ENCODE measurements around the gene ANKRD52.
A peak's percentile ranks its signal among the peaks of the same experiment; 100 is the strongest.

DNA sequence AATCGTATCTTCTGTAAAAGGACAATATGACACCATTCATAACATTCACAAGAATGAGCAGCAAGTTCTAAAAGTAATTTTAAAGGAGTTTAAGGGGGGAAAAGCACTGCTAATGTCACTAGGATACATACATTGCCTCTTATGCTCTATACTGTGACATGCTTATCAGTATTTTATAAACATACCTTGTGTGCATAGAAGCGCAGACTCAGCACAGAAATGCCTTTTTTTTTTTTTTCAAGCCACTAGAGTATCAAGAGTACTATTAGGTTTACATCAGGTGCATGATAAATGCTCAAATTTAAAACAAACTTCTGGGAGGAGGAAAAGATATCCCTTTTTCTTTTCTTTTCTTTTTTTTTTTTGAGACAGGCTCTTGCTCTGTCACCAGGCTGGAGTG, 55.3 kb downstream of the ANKRD52 start:
- TF ChIP-seq POLR2AphosphoS5 (IDR thresholded peaks at IDR 0.05; ENCODE audit: low read depth, low read length) (0 out of 2 replicates have a peak, but pooled peaks have one; percentile 8), REST (IDR thresholded peaks at IDR 0.05; ENCODE audit: insufficient read depth in 1 of 2, low read depth in 2 of 2, low read length in 1 of 2) (no peak), TCF7L2 (IDR thresholded peaks at IDR 0.05; ENCODE audit: low read depth, low read length) (no peak)
- TF ChIP-seq, protein P1, sequence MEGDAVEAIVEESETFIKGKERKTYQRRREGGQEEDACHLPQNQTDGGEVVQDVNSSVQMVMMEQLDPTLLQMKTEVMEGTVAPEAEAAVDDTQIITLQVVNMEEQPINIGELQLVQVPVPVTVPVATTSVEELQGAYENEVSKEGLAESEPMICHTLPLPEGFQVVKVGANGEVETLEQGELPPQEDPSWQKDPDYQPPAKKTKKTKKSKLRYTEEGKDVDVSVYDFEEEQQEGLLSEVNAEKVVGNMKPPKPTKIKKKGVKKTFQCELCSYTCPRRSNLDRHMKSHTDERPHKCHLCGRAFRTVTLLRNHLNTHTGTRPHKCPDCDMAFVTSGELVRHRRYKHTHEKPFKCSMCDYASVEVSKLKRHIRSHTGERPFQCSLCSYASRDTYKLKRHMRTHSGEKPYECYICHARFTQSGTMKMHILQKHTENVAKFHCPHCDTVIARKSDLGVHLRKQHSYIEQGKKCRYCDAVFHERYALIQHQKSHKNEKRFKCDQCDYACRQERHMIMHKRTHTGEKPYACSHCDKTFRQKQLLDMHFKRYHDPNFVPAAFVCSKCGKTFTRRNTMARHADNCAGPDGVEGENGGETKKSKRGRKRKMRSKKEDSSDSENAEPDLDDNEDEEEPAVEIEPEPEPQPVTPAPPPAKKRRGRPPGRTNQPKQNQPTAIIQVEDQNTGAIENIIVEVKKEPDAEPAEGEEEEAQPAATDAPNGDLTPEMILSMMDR (IDR thresholded peaks at IDR 0.05): no peak
